HG02588 (cell line): ENCODE data around the gene LCAT.
"Not testable (repeated sequence)": the region's sequence is repeated elsewhere in the genome, so short reads cannot be mapped to it uniquely, and the experiment has no call there.

Experiments used
- ATAC-seq: cut with Tn5 transposase; IDR thresholded peaks from one replicate; pipeline ENCODE4 v1.9.1; 2021; ENCODE audit warnings: mild to moderate bottlenecking, moderate library complexity; ENCODE audit not compliant: unreplicated experiment

LCAT gene

GRCh38 chr16:67950335-67950843 lies 6.5 kb upstream of the LCAT start:
- ATAC-seq: no peak

- no peak for ATAC-seq
Measured at GRCh38 chr16:67949645-67950044, 5.7 kb upstream of the LCAT start.

- no peak for ATAC-seq
Measured at GRCh38 chr16:67948015-67948414, 4.1 kb upstream of the LCAT start.

- no peak for ATAC-seq
Measured at GRCh38 chr16:67946966-67947558, 3.1 kb upstream of the LCAT start.

- no peak for ATAC-seq
Measured at GRCh38 chr16:67946128-67946569, 2.2 kb upstream of the LCAT start.

GRCh38 chr16:67945392-67945933 lies 1.5 kb upstream of the LCAT start:
- no peak for ATAC-seq

DNA sequence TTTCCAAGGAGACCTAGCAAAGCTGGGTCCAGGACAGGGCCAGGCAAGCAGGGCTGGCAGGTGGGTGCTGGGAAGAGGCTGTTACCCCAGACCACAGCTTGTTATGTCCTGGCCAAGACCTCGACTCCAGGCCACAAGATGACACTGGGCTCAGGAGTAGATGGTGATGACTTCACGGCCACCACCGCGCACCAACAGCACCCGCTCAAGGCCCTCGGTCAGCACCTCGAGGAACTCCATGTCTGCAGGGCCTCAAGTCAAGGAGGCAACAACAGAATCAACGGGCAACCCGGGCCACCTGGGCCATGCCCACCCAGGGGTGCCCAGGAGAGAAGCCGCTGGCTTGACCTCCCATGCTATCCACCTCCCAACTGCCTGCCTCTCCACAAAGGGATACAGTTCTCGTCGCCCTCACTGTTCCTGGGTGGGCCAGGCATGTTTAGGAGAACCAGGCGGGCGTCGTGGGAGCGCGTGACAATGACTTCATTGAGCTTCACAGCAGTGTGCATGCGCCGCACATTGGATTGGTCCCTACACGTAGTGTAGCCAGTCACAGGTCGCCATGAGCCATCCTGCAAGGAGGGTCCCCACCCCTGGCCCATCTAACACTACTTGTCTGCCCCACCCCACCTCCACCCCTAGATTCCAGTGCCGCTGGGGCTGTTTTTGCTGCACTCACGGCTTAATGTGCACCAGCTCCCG lies 921 bp upstream of the LCAT start:
- no peak for ATAC-seq

DNA sequence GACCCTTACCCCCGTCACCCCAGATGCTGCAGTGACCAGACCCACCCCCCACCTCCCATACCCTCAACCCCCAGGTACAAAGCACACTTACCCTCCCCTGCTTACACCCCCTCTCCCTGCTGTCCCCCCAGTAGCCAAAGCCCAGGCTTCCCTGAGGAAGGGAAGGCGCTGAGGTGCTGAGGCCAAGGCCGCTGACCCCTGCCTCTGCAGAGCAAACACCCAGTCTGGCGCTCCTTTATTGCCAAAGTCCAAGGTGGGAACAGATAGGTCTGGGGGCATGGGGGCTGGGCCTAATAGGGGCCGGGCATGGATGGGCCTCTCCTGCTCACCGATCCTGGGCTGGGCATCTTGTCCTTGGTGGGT lies 683 bp downstream of the LCAT start:
- ATAC-seq: no peak

DNA sequence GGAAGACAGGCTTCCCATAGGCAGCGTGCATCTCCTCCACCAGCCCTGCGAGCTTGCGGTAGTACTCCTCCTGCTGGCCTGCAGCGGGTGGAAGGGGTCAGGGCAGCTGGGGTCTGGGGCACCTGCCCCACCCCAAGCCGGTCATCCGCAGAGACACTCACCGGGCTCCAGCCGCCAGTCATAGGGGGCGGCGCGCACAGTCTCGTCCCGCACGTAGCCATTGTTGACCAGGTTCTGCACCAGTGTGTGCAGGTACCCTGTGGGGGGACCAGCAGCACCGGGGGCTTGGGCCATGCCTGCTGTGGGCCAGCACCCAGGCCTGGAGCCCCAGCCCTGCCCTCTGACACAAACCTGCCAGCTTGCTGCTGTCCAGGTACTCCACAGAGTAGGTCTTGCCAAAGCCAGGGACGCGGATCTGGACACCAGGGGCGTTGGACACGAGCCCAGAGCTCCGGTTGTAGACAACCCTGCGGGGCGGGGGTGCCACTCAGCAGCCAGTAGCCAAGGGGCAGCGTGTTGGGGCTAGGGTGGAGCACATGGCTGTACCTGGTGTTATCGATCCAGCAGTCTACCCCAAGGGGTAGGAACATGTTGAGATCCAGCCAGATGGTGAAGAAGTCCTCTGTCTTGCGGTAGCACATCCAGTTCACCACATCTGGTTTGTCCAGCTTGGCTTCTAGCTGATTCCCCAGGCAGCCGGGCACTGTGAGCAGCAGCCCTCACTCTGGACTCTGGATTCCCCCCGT lies 1.2 kb downstream of the LCAT start:
- ATAC-seq: no peak

- ATAC-seq: peak; percentile 37
Measured at GRCh38 chr16:67942200-67942509, 1.8 kb downstream of the LCAT start.

DNA sequence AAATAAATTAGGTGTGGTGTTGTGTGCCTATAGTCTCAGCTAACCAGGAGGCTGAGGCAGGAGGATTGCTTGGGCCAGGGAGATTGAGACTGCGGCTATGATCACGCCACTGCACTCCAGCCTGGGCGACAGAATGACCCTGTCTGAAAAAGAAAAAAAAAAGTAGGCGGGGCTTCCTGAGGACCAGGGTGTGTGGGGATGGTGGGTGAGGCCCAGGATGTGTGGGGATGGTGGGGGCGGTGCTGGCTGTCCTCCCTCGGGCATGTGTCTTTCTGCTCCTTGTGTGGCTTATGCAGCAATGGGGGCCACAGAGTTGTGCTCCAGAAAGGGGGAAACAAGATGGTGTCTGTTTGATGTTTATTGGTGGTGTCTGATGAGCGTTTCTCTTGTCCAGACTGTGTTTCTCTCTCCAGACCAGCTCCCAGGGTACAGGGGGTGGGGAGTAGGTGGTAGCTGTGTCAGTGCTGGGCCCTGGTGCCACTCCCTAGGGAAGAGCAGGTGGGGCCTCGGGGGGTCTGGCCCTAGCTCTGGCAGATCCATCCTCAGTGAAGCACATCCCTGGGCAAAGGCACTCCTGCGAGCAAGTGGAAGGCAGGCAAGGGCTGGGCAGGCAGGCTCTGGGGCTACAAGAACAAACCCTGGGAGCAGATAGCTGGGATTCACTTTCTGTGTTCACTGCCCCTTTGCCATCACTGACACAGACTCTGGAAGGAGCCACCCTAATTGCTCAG lies 2.3 kb downstream of the LCAT start:
- ATAC-seq: no peak

GRCh38 chr16:67940446-67941089 lies 3.4 kb downstream of the LCAT start:
- ATAC-seq: no peak

DNA sequence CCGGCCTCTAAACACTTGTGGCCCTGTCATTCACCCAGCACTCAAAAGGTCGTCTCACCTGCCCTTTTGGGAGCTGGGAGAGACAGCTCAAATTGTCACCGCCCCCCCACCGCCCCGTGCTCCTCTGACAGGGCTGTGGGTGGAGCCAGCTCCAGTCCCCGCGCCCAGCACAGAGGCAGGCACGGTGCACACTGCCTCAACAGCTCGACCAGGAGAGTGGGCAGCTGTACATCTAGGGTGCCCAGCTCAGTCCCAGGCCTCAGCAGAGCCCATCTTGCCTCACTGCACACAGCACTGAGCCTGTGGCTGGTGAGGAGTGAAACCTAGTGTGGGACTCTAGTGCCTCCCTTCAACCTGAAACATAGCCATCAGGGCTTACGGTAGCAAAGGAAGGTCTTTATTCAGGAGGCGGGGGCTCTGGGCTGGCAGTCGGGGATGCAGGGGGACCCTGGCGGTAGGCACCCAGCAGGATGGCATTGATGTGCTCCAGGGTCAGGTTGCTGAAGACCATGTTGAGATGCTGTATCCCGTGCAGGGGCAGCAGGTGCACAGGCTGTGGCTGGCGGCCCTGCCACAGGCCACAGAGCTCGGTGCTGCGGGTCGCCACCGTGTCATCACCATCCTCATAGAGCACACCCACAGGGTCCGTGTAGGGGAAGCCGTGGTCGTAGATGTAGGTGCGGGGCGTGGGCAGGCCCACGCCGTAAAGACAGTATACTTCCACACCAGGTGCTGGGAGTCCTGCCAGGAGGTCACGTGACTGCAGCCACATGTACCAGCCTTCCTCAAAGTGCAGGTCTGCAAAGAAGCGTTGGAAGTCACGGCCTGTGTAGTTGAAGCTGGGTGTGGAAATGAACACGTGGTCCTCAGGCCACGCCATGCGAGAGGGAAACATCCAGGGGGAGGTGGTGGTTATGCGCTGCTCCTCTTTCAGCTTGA lies 4.1 kb downstream of the LCAT start:
- ATAC-seq: no peak

DNA sequence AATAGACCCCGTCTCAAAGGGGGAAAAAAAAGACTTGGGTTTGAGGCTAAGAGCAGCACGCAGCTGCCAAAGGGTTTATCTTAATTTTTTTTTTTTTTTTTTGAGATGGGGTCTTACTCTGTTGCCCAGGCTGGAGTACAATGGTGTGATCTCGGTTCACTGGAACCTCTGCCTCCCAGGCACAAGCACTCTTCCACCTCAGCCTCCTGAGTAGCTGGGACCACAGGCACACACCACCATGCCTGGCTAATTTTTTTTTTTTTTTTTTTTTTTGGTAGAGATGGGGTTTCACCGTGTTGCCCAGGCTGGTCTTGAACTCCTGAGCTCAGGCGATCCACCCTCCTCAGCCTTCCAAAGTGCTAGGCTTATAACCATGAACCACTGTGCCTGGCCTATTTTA lies 6.2 kb downstream of the LCAT start:
- ATAC-seq: not testable (repeated sequence)

DNA sequence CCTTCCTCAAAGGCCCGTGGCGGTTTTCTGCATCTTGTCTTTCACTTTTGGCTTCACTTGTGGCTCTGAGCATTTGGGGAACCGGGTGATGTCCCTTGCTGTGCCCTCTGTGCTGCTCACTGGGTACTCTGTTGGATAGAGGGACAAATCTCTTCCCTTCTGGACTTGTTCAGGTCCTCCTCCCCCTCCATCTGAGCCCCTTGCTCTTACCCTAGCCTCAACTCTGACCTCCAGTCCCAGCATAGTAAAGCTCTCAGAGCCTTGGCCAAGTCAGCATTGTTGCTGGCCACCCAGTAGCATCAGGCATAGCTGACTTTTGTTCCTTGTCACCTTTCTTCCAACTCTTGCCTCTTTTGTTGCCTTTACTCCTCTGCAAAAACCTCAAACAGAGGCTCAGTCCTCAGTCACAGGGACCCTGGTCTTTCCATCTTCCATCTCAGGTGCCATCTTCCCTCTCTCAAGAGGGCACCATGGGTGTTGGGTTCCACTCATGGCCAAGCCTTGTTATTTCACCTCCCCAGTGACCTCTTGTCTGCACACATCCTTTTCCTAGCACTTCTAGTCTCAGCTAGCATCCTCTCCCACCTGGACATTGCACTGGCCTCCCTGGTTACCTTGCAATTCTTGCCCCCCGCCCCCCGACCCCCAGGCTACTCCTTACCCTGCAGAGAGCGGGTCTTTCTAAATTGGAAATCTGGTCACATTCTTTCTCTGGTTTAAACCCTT lies 6.9 kb downstream of the LCAT start:
- ATAC-seq: peak; percentile 57

DNA sequence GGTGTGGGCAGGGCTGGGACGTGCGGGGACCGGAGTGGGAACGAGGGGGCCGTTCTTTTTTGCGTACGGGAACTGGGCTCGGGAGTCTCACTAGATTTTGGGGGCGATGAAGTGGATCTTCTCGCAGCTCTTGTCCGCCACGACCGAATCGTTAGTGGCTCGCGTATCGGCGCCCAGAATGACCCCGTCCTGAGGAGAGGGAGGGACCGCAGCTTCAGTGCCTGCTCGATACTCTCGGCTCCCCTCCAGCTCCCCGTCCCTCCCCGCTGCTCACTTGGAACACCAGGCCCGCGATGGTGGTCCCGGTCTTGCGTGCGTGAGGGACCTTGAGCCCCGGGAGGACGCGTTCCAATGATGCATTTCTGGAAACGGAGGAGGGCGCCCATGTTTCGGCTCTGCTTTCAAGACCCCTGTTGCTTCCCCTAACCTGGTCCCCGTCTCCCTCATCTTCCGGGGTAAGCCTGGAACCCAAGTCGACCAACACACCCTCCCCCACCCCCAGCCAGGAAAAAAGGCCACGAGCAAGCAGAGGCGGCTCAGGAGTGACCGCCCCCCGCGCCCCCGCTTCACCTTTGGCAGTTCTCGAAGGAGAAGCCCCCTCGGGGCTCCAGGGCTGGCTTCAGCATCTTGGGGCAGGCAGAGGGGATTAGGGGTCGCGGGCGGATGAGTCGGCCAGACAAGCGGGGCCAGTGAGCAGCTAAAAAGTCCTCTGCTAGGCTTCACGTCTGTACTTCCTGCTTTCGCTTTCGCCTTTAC lies 7.6 kb downstream of the LCAT start, which contains the start of gene PSMB10:
Gene PSMB10 (minus strand): TSS at position 727 of the 756 bp plus-strand sequence. CDS start 101 bp downstream, at position 626.
- ATAC-seq: no peak

DNA sequence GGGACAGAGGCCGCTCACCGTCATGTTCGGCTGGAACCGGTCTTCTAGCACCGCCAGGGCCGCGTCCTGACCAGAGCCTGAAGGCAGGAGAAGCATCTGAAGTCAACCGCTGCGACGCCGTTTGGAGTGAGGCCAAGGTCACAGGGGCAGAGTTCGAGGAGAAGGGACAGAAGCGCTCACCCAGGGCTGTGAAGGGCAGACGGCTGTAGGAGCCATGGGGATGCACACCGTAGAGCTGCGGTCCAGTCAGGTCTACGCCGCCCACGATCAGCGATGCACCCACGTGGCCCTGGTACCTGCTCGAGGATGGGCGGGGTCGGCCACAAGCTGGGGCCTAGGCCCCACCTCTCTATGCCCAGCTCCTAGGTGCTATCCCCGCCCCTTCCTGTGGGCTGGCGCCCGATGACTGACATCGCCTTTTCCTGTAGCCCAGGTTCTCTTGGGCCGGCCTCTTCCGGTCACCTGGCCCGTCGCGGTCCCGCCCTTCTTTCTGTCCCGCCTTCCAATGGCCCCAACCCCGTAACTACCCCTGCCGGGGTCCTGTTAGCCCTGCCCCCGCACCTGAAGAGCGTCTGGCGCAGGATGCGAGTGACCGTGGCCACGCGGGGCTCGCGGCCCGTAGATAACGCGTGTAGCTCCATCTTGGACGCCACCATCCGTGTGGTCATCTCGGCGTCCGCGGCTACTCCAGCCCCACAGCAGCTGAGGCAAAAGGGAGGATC lies 8.4 kb downstream of the LCAT start:
- ATAC-seq: peak; percentile 77

DNA sequence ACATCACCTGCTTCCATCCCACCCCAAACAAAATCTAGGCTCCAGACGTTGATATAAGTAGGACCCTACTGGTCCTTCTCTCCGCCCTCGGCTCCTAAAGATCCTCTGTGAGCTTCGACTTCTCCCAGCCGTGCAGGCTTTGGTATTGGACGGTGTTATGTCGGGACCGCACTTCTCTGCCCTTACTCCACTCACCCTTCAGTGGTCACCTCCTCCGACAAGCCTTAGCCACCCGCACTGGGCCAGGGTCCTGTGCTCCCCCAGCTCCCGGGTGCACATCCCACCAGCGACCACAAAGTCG lies 8.9 kb downstream of the LCAT start:
- ATAC-seq: no peak
